Measurements from ENCODE around the gene PTK7.

DNA sequence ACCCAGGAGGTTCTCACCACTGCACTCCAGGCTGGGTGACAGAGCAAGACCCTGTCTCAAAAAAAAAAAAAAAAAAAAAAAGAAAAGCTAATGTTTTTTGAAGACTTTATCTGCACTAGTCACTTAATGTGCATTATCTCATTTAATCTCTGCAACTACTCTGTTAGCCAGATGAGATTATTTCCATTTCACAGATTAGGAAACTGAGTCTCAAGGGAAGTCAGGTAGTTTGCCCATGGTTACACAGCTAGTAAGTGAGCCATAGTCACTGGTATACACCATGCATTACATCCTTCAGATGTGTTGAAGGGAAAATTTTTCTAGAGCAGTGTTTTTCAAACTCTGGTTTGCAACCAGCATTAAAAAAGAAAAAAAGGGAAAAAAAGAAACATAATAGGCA lies 87.8 kb downstream of the PTK7 start:
- TF ChIP-seq, protein P1, sequence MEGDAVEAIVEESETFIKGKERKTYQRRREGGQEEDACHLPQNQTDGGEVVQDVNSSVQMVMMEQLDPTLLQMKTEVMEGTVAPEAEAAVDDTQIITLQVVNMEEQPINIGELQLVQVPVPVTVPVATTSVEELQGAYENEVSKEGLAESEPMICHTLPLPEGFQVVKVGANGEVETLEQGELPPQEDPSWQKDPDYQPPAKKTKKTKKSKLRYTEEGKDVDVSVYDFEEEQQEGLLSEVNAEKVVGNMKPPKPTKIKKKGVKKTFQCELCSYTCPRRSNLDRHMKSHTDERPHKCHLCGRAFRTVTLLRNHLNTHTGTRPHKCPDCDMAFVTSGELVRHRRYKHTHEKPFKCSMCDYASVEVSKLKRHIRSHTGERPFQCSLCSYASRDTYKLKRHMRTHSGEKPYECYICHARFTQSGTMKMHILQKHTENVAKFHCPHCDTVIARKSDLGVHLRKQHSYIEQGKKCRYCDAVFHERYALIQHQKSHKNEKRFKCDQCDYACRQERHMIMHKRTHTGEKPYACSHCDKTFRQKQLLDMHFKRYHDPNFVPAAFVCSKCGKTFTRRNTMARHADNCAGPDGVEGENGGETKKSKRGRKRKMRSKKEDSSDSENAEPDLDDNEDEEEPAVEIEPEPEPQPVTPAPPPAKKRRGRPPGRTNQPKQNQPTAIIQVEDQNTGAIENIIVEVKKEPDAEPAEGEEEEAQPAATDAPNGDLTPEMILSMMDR (conservative IDR thresholded peaks at IDR 0.05; ENCODE audit: low read depth, low read length) = no peak
- TF ChIP-seq EZH2phosphoT487 (IDR thresholded peaks at IDR 0.05; ENCODE audit: borderline replicate concordance, low read length) = no peak
